Erythroblast (primary cell): ENCODE results near the gene RIC3.

Source experiments
- GATA1 ChIP-seq: IDR thresholded peaks from 2 replicates; pipeline ENCODE4 v1.6.1; 2011; ENCODE audit warnings: low read depth, mild to moderate bottlenecking, control low read depth, low read length, moderate library complexity
- POLR2A ChIP-seq: IDR thresholded peaks from 2 replicates; pipeline ENCODE4 v1.6.1; 2011; ENCODE audit warnings: mild to moderate bottlenecking, low read length

DNA sequence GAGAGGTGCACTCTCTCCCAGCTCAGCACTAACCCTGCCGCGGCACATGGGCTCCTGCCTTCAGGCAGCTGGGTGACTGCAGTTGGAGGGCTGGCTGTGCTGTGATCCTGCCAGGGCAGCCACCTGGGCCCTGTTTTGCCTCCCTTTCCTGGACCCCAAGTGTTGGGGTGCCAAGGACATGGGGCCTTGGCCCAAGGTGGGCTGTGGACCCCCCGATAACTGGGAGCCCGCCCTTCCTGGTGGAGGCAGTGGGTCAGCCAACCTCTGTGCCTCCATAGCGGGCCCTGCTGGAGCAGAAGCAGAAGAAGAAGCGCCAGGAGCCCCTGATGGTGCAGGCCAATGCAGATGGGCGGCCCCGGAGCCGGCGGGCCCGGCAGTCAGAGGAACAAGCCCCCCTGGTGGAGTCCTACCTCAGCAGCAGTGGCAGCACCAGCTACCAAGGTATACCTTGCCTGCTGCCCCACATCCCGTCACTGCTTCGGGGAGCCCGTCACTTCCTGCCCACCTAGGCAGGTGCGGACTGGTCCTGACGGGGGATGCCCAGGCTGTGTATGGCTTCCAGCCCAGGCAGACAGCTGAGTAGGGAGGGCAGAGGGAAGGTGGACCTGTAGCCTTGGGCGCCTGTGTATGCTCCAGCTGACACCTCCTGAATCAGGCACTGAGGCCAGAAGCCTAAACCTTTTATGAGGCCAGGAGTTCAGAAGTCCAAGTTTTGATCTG lies 78.9 kb downstream of the RIC3 start:
- TF ChIP-seq POLR2A, result no peak
- no peak for TF ChIP-seq GATA1
